ES-I3 (cell line): Measurements from ENCODE around the gene CROCC.
A peak's percentile ranks its signal among the peaks of the same experiment; 100 is the strongest.

Experiments used
- H3K36me3 ChIP-seq: 2 replicates; pipeline ENCODE4 v1.6.1; 2013; ENCODE audit warnings: mild to moderate bottlenecking, low read length, control low read depth, moderate library complexity; ENCODE audit not compliant: insufficient read depth
- H3K4me1 ChIP-seq: 2 replicates; pipeline ENCODE4 v1.6.1; 2013; ENCODE audit warnings: mild to moderate bottlenecking, control low read depth, low read length; ENCODE audit not compliant: insufficient read depth
- H3K9ac ChIP-seq: 2 replicates; pipeline ENCODE4 v1.6.1; 2013; ENCODE audit warnings: low read depth, mild to moderate bottlenecking, low read length, moderate library complexity
- H3K9me3 ChIP-seq: 2 replicates; pipeline ENCODE4 v1.6.1; 2013; ENCODE audit warnings: mild to moderate bottlenecking, low read length, moderate library complexity; ENCODE audit not compliant: control insufficient read depth, insufficient read depth

Gene CROCC

GRCh38 chr1:17016317-17016661, 94.6 kb downstream of the CROCC start:
- Histone ChIP-seq H3K9ac (peak overlapping the region; percentile 6; the same call in 1 of the 2 replicates), H3K4me1 (peaks cover 31% of the 10 kb centered on the region), H3K36me3 (peaks cover 15% of the 10 kb centered on the region), H3K9me3 (no peaks in the 10 kb centered on the region)

GRCh38 chr1:17017435-17017834, 95.7 kb downstream of the CROCC start:
- H3K4me1 ChIP-seq, result peaks cover 29% of the 10 kb centered on the region
- no peak overlapping the region for H3K9ac ChIP-seq
- H3K9me3 ChIP-seq, result no peaks in the 10 kb centered on the region
- peaks cover 23% of the 10 kb centered on the region for H3K36me3 ChIP-seq

- Histone ChIP-seq H3K36me3 (peaks cover 37% of the 10 kb centered on the region), H3K9ac (no peak overlapping the region), H3K4me1 (peaks cover 17% of the 10 kb centered on the region), H3K9me3 (no peaks in the 10 kb centered on the region)
Observed at GRCh38 chr1:17018849-17019248, 97.1 kb downstream of the CROCC start.

- Histone ChIP-seq H3K9ac (no peak overlapping the region), H3K36me3 (peaks cover 39% of the 10 kb centered on the region), H3K9me3 (no peaks in the 10 kb centered on the region), H3K4me1 (peaks cover 8% of the 10 kb centered on the region)
Observed at GRCh38 chr1:17020502-17020901, 98.8 kb downstream of the CROCC start.

- H3K4me1 ChIP-seq, result no peaks in the 10 kb centered on the region
- peaks cover 41% of the 10 kb centered on the region for H3K36me3 ChIP-seq
- no peaks in the 10 kb centered on the region for H3K9me3 ChIP-seq
- H3K9ac ChIP-seq, result no peak overlapping the region
Observed at GRCh38 chr1:17021896-17022295, 100.2 kb downstream of the CROCC start.
